HL-60 (cell line): ENCODE data around the gene TYW1.
"Not testable (repeated sequence)": the region's sequence is repeated elsewhere in the genome, so short reads cannot be mapped to it uniquely, and the experiment has no call there.

Experiments used
- GABPA ChIP-seq: IDR thresholded peaks from 2 replicates; pipeline ENCODE4 v1.6.1; 2012; ENCODE audit warnings: low read depth
- POLR2AphosphoS5 ChIP-seq: IDR thresholded peaks from 2 replicates; pipeline ENCODE4 v1.6.1; 2012; ENCODE audit warnings: low read depth
- TF ChIP-seq, protein P1 (sequence below): IDR thresholded peaks from one replicate; pipeline ENCODE4 v1.5.1; 2011; ENCODE audit warnings: low read length, control low read depth, inconsistent platforms; ENCODE audit not compliant: insufficient read depth
- TF ChIP-seq, protein P2 (sequence below): IDR thresholded peaks from 2 replicates; pipeline ENCODE4 v1.6.1; 2012; ENCODE audit warnings: low read depth; ENCODE audit not compliant: insufficient replicate concordance

DNA sequence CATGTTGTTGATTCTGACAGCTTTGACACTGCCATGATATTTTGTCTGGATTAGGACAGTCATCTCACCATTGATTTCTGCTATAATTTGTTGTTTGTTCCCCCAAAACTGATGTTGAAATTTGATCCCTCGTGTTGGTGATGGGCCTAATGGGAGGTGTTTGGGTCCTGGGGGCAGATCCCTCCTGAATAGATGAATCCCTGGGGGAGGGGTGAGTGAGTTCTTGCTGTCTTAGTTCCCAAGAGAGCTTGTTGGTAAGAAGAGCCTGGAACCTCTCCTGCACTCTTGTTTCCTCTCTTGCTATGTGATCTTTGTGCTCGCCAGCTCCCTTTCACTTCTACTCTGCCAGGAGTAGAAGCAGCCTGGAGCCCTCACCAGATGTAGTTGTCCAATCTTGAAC, 7.5 kb downstream of the TYW1 start:
- TF ChIP-seq, protein P1, sequence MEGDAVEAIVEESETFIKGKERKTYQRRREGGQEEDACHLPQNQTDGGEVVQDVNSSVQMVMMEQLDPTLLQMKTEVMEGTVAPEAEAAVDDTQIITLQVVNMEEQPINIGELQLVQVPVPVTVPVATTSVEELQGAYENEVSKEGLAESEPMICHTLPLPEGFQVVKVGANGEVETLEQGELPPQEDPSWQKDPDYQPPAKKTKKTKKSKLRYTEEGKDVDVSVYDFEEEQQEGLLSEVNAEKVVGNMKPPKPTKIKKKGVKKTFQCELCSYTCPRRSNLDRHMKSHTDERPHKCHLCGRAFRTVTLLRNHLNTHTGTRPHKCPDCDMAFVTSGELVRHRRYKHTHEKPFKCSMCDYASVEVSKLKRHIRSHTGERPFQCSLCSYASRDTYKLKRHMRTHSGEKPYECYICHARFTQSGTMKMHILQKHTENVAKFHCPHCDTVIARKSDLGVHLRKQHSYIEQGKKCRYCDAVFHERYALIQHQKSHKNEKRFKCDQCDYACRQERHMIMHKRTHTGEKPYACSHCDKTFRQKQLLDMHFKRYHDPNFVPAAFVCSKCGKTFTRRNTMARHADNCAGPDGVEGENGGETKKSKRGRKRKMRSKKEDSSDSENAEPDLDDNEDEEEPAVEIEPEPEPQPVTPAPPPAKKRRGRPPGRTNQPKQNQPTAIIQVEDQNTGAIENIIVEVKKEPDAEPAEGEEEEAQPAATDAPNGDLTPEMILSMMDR = not testable (repeated sequence)
- not testable (repeated sequence) for TF ChIP-seq POLR2AphosphoS5, GABPA
- TF ChIP-seq, protein P2, sequence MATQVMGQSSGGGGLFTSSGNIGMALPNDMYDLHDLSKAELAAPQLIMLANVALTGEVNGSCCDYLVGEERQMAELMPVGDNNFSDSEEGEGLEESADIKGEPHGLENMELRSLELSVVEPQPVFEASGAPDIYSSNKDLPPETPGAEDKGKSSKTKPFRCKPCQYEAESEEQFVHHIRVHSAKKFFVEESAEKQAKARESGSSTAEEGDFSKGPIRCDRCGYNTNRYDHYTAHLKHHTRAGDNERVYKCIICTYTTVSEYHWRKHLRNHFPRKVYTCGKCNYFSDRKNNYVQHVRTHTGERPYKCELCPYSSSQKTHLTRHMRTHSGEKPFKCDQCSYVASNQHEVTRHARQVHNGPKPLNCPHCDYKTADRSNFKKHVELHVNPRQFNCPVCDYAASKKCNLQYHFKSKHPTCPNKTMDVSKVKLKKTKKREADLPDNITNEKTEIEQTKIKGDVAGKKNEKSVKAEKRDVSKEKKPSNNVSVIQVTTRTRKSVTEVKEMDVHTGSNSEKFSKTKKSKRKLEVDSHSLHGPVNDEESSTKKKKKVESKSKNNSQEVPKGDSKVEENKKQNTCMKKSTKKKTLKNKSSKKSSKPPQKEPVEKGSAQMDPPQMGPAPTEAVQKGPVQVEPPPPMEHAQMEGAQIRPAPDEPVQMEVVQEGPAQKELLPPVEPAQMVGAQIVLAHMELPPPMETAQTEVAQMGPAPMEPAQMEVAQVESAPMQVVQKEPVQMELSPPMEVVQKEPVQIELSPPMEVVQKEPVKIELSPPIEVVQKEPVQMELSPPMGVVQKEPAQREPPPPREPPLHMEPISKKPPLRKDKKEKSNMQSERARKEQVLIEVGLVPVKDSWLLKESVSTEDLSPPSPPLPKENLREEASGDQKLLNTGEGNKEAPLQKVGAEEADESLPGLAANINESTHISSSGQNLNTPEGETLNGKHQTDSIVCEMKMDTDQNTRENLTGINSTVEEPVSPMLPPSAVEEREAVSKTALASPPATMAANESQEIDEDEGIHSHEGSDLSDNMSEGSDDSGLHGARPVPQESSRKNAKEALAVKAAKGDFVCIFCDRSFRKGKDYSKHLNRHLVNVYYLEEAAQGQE = not testable (repeated sequence)
